Colonic mucosa (tissue), 4 donors: ENCODE measurements around the gene GFOD2. TPM values are rescaled to one million over a fixed set of nuclear protein-coding genes. Genes with fewer than 3 reads are reported as not detected.
"Not testable (repeated sequence)": the region's sequence is repeated elsewhere in the genome, so short reads cannot be mapped to it uniquely, and the experiment has no call there.

Experiments
- DNase-seq: peaks from one replicate; pipeline ENCODE4 v3.0.0-alpha.2; 2020
- H3K27ac ChIP-seq: fragments of 200-600 bp; one replicate; pipeline ENCODE4 v1.8.0; 2021
- H3K27me3 ChIP-seq: fragments of 200-600 bp; one replicate; pipeline ENCODE4 v1.8.0; 2021
- H3K36me3 ChIP-seq: fragments of 200-600 bp; one replicate; pipeline ENCODE4 v1.8.0; 2021
- H3K4me1 ChIP-seq: fragments of 200-600 bp; one replicate; pipeline ENCODE4 v1.8.0; 2021; ENCODE audit warnings: mild to moderate bottlenecking
- H3K4me3 ChIP-seq: fragments of 200-600 bp; one replicate; pipeline ENCODE4 v1.8.0; 2021
- H3K9ac ChIP-seq, 2 donors: one replicate each; pipeline ENCODE4 v1.7.0; 2013; ENCODE audit warnings: control low read depth in 2 of 2, low read depth in 2 of 2, low read length in 2 of 2
- H3K9me3 ChIP-seq: fragments of 200-600 bp; one replicate; pipeline ENCODE4 v1.8.0; 2021
- CTCF ChIP-seq: fragments of 200-600 bp; IDR thresholded peaks from one replicate; pipeline ENCODE4 v1.8.0; 2022; ENCODE audit warnings: antibody characterized with exemption, mild to moderate bottlenecking
- intact Hi-C: fragments of 100-400 bp; cut with DNase I; formaldehyde crosslinking; loops from one replicate; pipeline ENCODE4 v1.14.1; 2022
- total RNA-seq, 2 donors: library from RNA; stranded (reverse); fragmentation: NEBNext Ultra II Directional in 1 of 2; extraction: Animal tissue kit (Norgen Biotek cat#: 25700) in 1 of 2; gene quantifications; one replicate each; pipeline ENCODE4 v1.2.1, GENCODE V29; 2021
- donor health status: healthy.
- donor health status: DM: no; HTN: no; CAD: no.
- donor health status: DM: no; HTN: no; CAD: no.

Gene GFOD2
- total RNA-seq, 2 donors from 2014 or later, result 22.1 to 33.8 TPM

- H3K27me3 ChIP-seq, result no peaks in the 10 kb centered on the region
- no peak overlapping the region for H3K27ac ChIP-seq
- no peak overlapping the region for H3K4me3 ChIP-seq
- H3K4me1 ChIP-seq, result no peaks in the 10 kb centered on the region
- no peaks in the 10 kb centered on the region for H3K36me3 ChIP-seq
- no peak for TF ChIP-seq CTCF
- no peaks in the 10 kb centered on the region for H3K9me3 ChIP-seq
- intact Hi-C loops, result no loop called here
- H3K9ac ChIP-seq, result no peak overlapping the region
- no peak for DNase-seq
Measured at GRCh38 chr16:67758006-67758405, 38.9 kb upstream of the GFOD2 start.

- H3K36me3 ChIP-seq, result no peaks in the 10 kb centered on the region
- H3K27ac ChIP-seq, result no peak overlapping the region
- no peak for DNase-seq
- no peaks in the 10 kb centered on the region for H3K9me3 ChIP-seq
- H3K4me3 ChIP-seq, result no peak overlapping the region
- no peaks in the 10 kb centered on the region for H3K27me3 ChIP-seq
- no peaks in the 10 kb centered on the region for H3K4me1 ChIP-seq
- TF ChIP-seq CTCF, result no peak
- no peak overlapping the region for H3K9ac ChIP-seq
- intact Hi-C loops, result no loop called here
Measured at GRCh38 chr16:67752641-67753040, 33.5 kb upstream of the GFOD2 start.

- DNase-seq, H3K27me3 ChIP-seq, H3K36me3 ChIP-seq, H3K4me3 ChIP-seq, H3K9ac ChIP-seq, H3K4me1 ChIP-seq, intact Hi-C loops, H3K27ac ChIP-seq, H3K9me3 ChIP-seq: not testable (repeated sequence)
Measured at GRCh38 chr16:67751331-67751730, 32.2 kb upstream of the GFOD2 start.

GRCh38 chr16:67750466-67750865, 31.4 kb upstream of the GFOD2 start:
- Histone ChIP-seq H3K4me3 (no peak overlapping the region), H3K9ac (no peak overlapping the region), H3K27me3 (no peaks in the 10 kb centered on the region), H3K9me3 (no peaks in the 10 kb centered on the region), H3K27ac (no peak overlapping the region), H3K36me3 (no peaks in the 10 kb centered on the region), H3K4me1 (no peaks in the 10 kb centered on the region)
- no peak for TF ChIP-seq CTCF
- DNase-seq, result no peak
- intact Hi-C loops, result no loop called here

- H3K4me1 ChIP-seq, result no peaks in the 10 kb centered on the region
- H3K36me3 ChIP-seq, result no peaks in the 10 kb centered on the region
- intact Hi-C loops, result no loop called here
- H3K9ac ChIP-seq, result no peak overlapping the region
- H3K4me3 ChIP-seq, result no peak overlapping the region
- no peak overlapping the region for H3K27ac ChIP-seq
- no peaks in the 10 kb centered on the region for H3K9me3 ChIP-seq
- H3K27me3 ChIP-seq, result no peaks in the 10 kb centered on the region
- TF ChIP-seq CTCF, result no peak
- no peak for DNase-seq
Measured at GRCh38 chr16:67749436-67750078, 30.4 kb upstream of the GFOD2 start.

- no peaks in the 10 kb centered on the region for H3K4me1 ChIP-seq
- no peak overlapping the region for H3K9ac ChIP-seq
- H3K27ac ChIP-seq, result no peak overlapping the region
- H3K36me3 ChIP-seq, result no peaks in the 10 kb centered on the region
- no peak overlapping the region for H3K4me3 ChIP-seq
- no peak for TF ChIP-seq CTCF
- DNase-seq, result no peak
- no peaks in the 10 kb centered on the region for H3K27me3 ChIP-seq
- intact Hi-C loops, result no loop called here
- no peaks in the 10 kb centered on the region for H3K9me3 ChIP-seq
Measured at GRCh38 chr16:67748834-67749233, 29.7 kb upstream of the GFOD2 start.
